GM19193 (cell line): Measurements from ENCODE around the gene RAB39A.

Source experiments
- POLR2A ChIP-seq: IDR thresholded peaks from 4 replicates; pipeline ENCODE4 v1.6.1; 2011; ENCODE audit not compliant: insufficient read depth, insufficient read length; ENCODE audit errors: extremely low read depth

The RAB39A gene

DNA sequence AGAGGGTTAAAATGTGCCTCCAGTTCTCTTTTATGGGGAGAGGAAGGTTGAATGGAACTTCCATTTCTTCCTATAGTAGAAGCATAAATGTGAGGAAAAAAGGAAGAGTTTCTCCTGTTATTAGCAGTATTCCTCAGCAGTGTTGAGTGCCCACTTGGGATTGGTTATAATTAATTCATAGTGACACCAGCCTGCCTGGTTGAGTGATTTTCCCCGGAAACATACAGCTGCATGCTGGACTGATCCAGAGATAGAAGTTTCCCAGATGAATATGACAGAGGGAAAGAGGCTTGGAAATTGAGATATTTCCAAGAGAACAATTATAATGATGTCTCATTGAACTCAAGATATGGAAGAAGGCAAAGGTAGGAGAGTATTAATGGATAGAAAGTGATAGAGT, 28.3 kb downstream of the RAB39A start:
- no peak for TF ChIP-seq POLR2A

DNA sequence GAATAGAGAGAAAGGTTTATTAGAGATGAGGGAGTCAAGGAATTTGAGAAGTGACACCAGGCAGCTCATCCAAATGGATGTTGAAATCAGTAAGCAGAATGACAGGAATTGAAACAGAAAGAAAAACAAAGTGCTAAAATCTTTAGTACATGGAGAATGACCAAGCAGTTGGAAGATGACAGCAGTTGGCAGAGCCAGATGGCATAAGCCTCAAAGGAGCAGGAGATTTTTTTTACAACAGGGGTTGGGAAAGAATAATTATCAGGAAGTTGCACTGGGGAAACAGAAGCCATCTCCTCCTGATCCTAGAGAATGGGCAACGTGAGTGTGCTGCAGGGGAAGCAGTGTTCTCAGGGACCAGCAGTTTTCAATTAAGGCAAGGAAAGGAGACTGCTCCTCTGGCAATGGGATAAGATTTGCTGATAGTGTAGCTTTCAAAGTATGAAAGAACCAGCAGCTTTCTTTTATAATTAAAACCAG, 28.9 kb downstream of the RAB39A start:
- TF ChIP-seq POLR2A = no peak

GRCh38 chr11:107961480-107961879, 33.2 kb downstream of the RAB39A start:
- no peak for TF ChIP-seq POLR2A

GRCh38 chr11:107962181-107962580, 33.9 kb downstream of the RAB39A start:
- TF ChIP-seq POLR2A = no peak

DNA sequence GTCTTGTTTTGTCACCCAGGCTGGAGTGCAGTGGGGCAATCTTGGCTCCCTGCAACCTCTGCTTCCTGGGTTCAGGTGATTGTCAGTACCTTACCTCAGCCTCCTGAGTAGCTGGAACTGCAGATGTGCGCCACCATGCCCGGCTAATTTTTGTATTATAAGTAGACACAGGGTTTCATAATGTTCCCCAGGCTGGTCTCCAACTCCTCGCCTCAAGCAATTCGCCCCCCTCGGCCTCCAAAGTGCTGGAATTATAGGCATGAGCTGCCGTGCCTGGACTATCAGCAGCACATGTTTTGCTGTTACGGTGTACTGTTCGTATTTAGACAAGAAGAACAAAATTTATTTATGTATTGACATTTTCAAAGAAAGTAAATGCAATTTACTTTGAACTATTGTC, 34.8 kb downstream of the RAB39A start:
- TF ChIP-seq POLR2A = no peak

- TF ChIP-seq POLR2A = no peak
These were observed 41.0 kb downstream of the RAB39A start for GRCh38 chr11:107969219-107969618.

DNA sequence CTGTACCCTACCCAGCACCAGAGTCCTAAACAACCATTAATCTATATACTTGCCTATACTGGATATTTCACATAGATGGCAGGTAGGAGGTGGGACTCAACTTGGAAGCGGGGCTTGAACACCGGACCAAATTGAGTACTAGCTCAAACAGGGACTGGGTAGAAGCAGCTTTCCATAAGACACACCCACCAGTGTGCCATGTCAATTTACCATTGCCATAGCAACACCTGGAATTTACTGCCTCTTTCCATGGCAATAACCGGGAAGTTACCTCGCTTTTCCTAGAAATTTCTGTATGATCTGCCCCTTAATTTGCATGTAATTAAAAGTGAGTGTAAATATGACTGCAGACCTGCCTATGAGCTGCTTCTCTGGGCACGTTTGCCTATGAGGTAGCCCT, 41.8 kb downstream of the RAB39A start:
- no peak for TF ChIP-seq POLR2A

GRCh38 chr11:107973641-107974040, 45.4 kb downstream of the RAB39A start:
- no peak for TF ChIP-seq POLR2A

- no peak for TF ChIP-seq POLR2A
These were observed 60.3 kb downstream of the RAB39A start for GRCh38 chr11:107988397-107989158.

DNA sequence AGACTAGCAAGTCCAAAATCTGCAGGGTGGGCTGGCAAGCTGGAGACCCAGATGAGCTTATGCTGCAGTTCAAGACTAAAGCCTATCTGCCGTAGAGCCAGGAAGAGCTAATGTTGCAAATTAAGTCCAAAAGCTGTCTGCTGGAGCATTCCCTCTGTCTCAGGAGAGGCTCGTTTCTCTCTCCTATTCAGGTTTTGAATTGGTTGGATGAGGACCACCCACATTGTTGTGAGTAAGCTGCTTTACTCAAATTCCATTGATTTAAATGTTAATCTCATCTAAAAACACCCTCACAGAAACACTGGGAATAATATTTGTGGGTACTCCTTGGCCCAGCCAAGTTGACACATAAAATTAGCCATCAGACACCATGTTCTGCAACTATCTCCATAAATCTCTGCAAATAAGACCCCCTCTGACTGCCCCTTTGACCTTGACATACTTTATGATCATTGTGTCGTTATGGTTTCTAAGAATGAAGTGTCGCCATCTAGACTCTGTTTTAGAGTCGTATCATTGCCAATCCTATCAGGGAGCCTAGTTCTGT, 63.7 kb downstream of the RAB39A start:
- TF ChIP-seq POLR2A = no peak

GRCh38 chr11:107996006-107996776, 67.9 kb downstream of the RAB39A start:
- TF ChIP-seq POLR2A = no peak

GRCh38 chr11:107998761-107999160, 70.5 kb downstream of the RAB39A start:
- TF ChIP-seq POLR2A = no peak

GRCh38 chr11:107999759-108000455, 71.7 kb downstream of the RAB39A start:
- TF ChIP-seq POLR2A = no peak

GRCh38 chr11:108002476-108002875, 74.2 kb downstream of the RAB39A start:
- no peak for TF ChIP-seq POLR2A

DNA sequence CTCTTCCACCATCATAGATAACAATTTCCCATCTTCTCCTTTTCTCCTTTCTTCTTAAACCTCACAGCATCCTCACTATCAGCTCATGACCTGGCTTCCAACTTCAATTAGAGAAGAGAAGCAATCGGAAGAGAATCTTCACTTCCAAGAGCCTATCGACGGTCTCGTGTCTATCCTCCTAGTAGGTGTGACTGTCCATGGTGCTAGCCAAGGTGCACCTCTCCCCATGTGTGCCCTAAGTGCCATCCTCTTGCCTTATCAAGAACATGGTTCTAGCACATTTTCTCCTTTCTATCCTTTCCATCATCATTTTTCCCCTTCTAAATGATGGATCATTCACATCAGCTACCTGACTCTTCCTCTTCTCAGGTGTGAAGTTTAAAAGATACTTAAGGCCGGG, 75.4 kb downstream of the RAB39A start:
- no peak for TF ChIP-seq POLR2A

DNA sequence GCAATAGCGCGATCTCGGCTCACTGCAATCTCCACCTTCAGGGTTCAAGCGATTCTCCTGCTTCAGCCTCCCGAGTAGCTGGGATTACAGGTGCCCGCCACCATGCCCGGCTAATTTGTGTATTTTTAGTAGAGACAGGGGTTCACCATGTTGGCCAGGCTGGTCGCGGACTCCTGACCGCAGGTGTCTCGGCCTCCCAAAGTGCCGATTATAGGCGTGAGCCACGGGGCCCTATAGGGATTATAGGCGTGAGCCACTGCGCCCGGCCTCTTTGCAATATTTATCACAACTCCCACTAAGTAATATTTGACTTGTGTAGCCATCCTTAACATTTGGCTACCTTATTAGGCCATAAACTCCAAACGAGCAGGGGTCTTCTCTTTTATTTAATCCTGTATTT, 79.6 kb downstream of the RAB39A start:
- TF ChIP-seq POLR2A = no peak
